ENCODE data around the gene RAB10.

The RAB10 gene

GRCh38 chr2:26184555-26185303 lies 150.8 kb downstream of the RAB10 start:
- DNase-seq = no peak

GRCh38 chr2:26185304-26185928 lies 151.5 kb downstream of the RAB10 start:
- DNase-seq = no peak

- no peak for DNase-seq
Measured at GRCh38 chr2:26185954-26186770, 152.3 kb downstream of the RAB10 start.
